H9 (cell line): ENCODE measurements around the gene FAIM2. TPM values are rescaled to one million over a fixed set of nuclear protein-coding genes. Genes with fewer than 3 reads are reported as not detected.

Experiments
- DNase-seq: peaks from one replicate; pipeline ENCODE4 v3.0.0-alpha.2; 2017
- H2AFZ ChIP-seq: one replicate; pipeline ENCODE4 v1.6.1; 2013; ENCODE audit warnings: mild to moderate bottlenecking, low read length, control low read depth, moderate library complexity
- H2AK5ac ChIP-seq: 2 replicates; pipeline ENCODE4 v1.6.1; 2013; ENCODE audit warnings: low read length, control low read depth, mixed read lengths; ENCODE audit not compliant: insufficient read length
- H2BK120ac ChIP-seq: one replicate; pipeline ENCODE4 v1.6.1; 2013; ENCODE audit warnings: low read depth, mild to moderate bottlenecking, low read length, control low read depth, inconsistent platforms; ENCODE audit not compliant: poor library complexity, severe bottlenecking
- H2BK12ac ChIP-seq: 2 replicates; pipeline ENCODE4 v1.6.1; 2013; ENCODE audit warnings: low read length, control low read depth, mixed read lengths, low read depth; ENCODE audit not compliant: insufficient read length
- H2BK15ac ChIP-seq: 2 replicates; pipeline ENCODE4 v1.6.1; 2013; ENCODE audit warnings: low read depth, low read length, control low read depth
- H2BK20ac ChIP-seq: one replicate; pipeline ENCODE4 v1.6.1; 2013; ENCODE audit warnings: low read depth, mild to moderate bottlenecking, low read length, control low read depth, inconsistent platforms; ENCODE audit not compliant: poor library complexity, severe bottlenecking
- H2BK5ac ChIP-seq: 2 replicates; pipeline ENCODE4 v1.6.1; 2013; ENCODE audit warnings: low read length, control low read depth, mixed read lengths; ENCODE audit not compliant: insufficient read length
- H3K14ac ChIP-seq: 2 replicates; pipeline ENCODE4 v1.6.1; 2013; ENCODE audit warnings: low read length, control low read depth; ENCODE audit not compliant: insufficient read depth
- H3K18ac ChIP-seq: 2 replicates; pipeline ENCODE4 v1.6.1; 2013; ENCODE audit warnings: low read depth, mild to moderate bottlenecking, mixed read lengths, low read length, control low read depth; ENCODE audit not compliant: insufficient read length
- H3K23ac ChIP-seq: 2 replicates; pipeline ENCODE4 v1.6.1; 2013; ENCODE audit warnings: low read length, control low read depth, mixed read lengths, low read depth; ENCODE audit not compliant: insufficient read length
- H3K23me2 ChIP-seq: 2 replicates; pipeline ENCODE4 v1.6.1; 2013; ENCODE audit warnings: low read depth, mild to moderate bottlenecking, mixed read lengths, low read length, control low read depth; ENCODE audit not compliant: insufficient read length, poor library complexity, severe bottlenecking
- H3K27ac ChIP-seq: 2 replicates; pipeline ENCODE4 v1.5.1; 2013; ENCODE audit warnings: low read length, control low read depth, mixed read lengths, low read depth; ENCODE audit not compliant: insufficient read length
- H3K27me3 ChIP-seq: 2 replicates; pipeline ENCODE4 v1.6.1; 2013; ENCODE audit warnings: low read length, control low read depth, inconsistent platforms; ENCODE audit not compliant: insufficient read depth
- H3K4ac ChIP-seq: 2 replicates; pipeline ENCODE4 v1.6.1; 2013; ENCODE audit warnings: low read depth, mild to moderate bottlenecking, control low read depth, inconsistent platforms, low read length, moderate library complexity
- H3K4me1 ChIP-seq: 2 replicates; pipeline ENCODE4 v1.6.1; 2013; ENCODE audit warnings: low read length, control low read depth, inconsistent platforms; ENCODE audit not compliant: insufficient read depth
- H3K4me2 ChIP-seq: 2 replicates; pipeline ENCODE4 v1.6.1; 2013; ENCODE audit warnings: low read length, control low read depth, mixed read lengths; ENCODE audit not compliant: insufficient read length, insufficient read depth
- H3K56ac ChIP-seq: 2 replicates; pipeline ENCODE4 v1.6.1; 2013; ENCODE audit warnings: low read depth, mild to moderate bottlenecking, mixed read lengths, low read length, control low read depth; ENCODE audit not compliant: insufficient read length
- H3K79me1 ChIP-seq: 2 replicates; pipeline ENCODE4 v1.6.1; 2013; ENCODE audit warnings: low read depth, mild to moderate bottlenecking, moderate library complexity, low read length, control low read depth, inconsistent platforms; ENCODE audit not compliant: insufficient read depth, poor library complexity, severe bottlenecking
- H3K79me2 ChIP-seq: 2 replicates; pipeline ENCODE4 v1.6.1; 2013; ENCODE audit warnings: low read length, control low read depth, inconsistent platforms; ENCODE audit not compliant: insufficient read depth
- H3K9ac ChIP-seq: 2 replicates; pipeline ENCODE4 v1.6.1; 2013; ENCODE audit warnings: low read length, control low read depth, mixed read lengths; ENCODE audit not compliant: insufficient read length; ENCODE audit errors: extremely low read depth
- H3K9me3 ChIP-seq: one replicate; pipeline ENCODE4 v1.6.1; 2013; ENCODE audit warnings: low read depth, low read length, inconsistent platforms; ENCODE audit not compliant: control insufficient read depth
- H3T11ph ChIP-seq: one replicate; pipeline ENCODE4 v1.6.1; 2013; ENCODE audit warnings: mild to moderate bottlenecking, low read length, control low read depth, inconsistent platforms
- H4K20me1 ChIP-seq: one replicate; pipeline ENCODE4 v1.6.1; 2013; ENCODE audit not compliant: control insufficient read depth, insufficient read length, insufficient read depth
- H4K5ac ChIP-seq: 2 replicates; pipeline ENCODE4 v1.6.1; 2013; ENCODE audit warnings: low read depth, mild to moderate bottlenecking, mixed read lengths, low read length, control low read depth; ENCODE audit not compliant: insufficient read length
- H4K8ac ChIP-seq: replicated peaks from 2 replicates; pipeline ENCODE4 v1.6.1; 2013; ENCODE audit warnings: low read length, control low read depth, mixed read lengths, low read depth; ENCODE audit not compliant: insufficient read length
- H4K91ac ChIP-seq: 2 replicates; pipeline ENCODE4 v1.6.1; 2013; ENCODE audit warnings: low read depth, mild to moderate bottlenecking, moderate library complexity, mixed read lengths, low read length, control low read depth; ENCODE audit not compliant: insufficient read length
- H3K27ac Mint-ChIP-seq, 3 experiments: 2 replicates in 2 of 3; 3 replicates in 1 of 3; pipeline ENCODE4 v1.8.0; 2020 to 2021; ENCODE audit warnings: mixed read lengths in 3 of 3, mild to moderate bottlenecking in 1 of 3, moderate library complexity in 1 of 3
- H3K27me3 Mint-ChIP-seq: 2 replicates; pipeline ENCODE4 v1.8.0; 2021; ENCODE audit warnings: low read depth, mild to moderate bottlenecking, moderate library complexity, mixed read lengths
- H3K36me3 Mint-ChIP-seq, 3 experiments: 2 replicates in 2 of 3; 3 replicates in 1 of 3; pipeline ENCODE4 v1.8.0; 2020 to 2021; ENCODE audit warnings: low read depth in 3 of 3, mixed read lengths in 3 of 3; ENCODE audit not compliant: insufficient read depth in 1 of 3
- H3K4me1 Mint-ChIP-seq, 2 experiments: 2 replicates each; pipeline ENCODE4 v1.8.0; 2020; ENCODE audit warnings: mixed read lengths in 2 of 2
- H3K4me3 Mint-ChIP-seq, 2 experiments: 2 replicates in 1 of 2; 3 replicates in 1 of 2; pipeline ENCODE4 v1.8.0; 2020 to 2021; ENCODE audit warnings: mild to moderate bottlenecking in 2 of 2, mixed read lengths in 2 of 2, moderate library complexity in 1 of 2
- H3K9me3 Mint-ChIP-seq, 2 experiments: 2 replicates in 1 of 2; 3 replicates in 1 of 2; pipeline ENCODE4 v1.8.0; 2020; ENCODE audit warnings: mild to moderate bottlenecking in 2 of 2, mixed read lengths in 2 of 2, moderate library complexity in 1 of 2
- WGBS: extraction: QIAGEN DNeasy Blood & Tissue Kit; methylation state at CpG from one replicate; pipeline ENCODE4 v1.1.7; 2013; ENCODE audit warnings: missing lambda C conversion rate, low lambda C conversion rate, mixed read lengths; ENCODE audit not compliant: insufficient read length; ENCODE audit errors: extremely low coverage; 5-methylcytosine and 5-hydroxymethylcytosine counted together
- total RNA-seq: library from RNA; stranded (reverse); gene quantifications from 2 replicates; pipeline ENCODE4 v1.2.1, GENCODE V29; 2021
- TF ChIP-seq, protein P1 (sequence below): fragments of 200-600 bp; sonication (generic); conservative IDR thresholded peaks from 3 replicates; pipeline ENCODE4 v1.8.0; 2021; ENCODE audit warnings: antibody characterized with exemption, mild to moderate bottlenecking

FAIM2 gene
- total RNA-seq, 1 experiment from 2014 or later = 0.42 TPM

DNA sequence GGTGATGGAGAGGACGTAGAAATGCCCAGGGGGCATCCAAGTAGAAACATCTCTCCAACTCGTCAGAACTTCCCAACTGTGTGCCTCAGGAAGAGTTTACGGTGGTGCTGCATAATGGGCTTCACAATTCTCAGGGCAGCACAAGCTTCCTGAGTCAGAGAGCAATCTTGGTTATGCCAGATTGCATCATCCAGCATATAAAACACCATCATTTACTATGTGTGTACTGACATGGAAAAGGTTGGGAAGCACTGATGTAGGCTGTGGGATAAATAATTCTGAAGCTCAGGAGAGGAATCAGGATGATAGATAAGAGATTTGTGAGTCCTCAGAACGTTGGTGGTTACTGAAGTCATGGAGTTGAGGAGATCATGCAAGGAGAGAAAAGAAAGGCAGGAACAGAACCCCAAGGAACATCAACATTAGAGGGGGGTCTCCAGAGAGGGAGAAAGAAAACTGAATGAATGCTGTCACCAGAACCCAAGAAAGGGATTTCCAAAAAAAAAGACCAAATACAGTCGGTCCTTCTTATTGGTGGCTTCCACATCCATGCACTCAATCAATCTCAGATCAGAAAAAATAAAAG is 70.8 kb downstream of the FAIM2 start:
- Histone ChIP-seq H3K27me3 (no peaks in the 10 kb centered on the region), H4K20me1 (no peaks in the 10 kb centered on the region), H3K4me2 (no peak overlapping the region), H4K5ac (no peak overlapping the region), H4K8ac (no peak overlapping the region), H4K91ac (no peak overlapping the region), H3K23me2 (peaks cover 7% of the 10 kb centered on the region), H3K4me1 (no peaks in the 10 kb centered on the region), H3K79me2 (no peaks in the 10 kb centered on the region), H3K79me1 (no peaks in the 10 kb centered on the region), H2BK20ac (no peak overlapping the region), H2AFZ (no peak overlapping the region), H2BK15ac (no peak overlapping the region), H2BK120ac (no peak overlapping the region), H3K23ac (no peak overlapping the region), H3K9ac (no peak overlapping the region), H3K18ac (no peak overlapping the region), H3K4ac (no peak overlapping the region), H3K14ac (no peak overlapping the region), H3T11ph (no peak overlapping the region), H2BK5ac (no peak overlapping the region), H2BK12ac (no peak overlapping the region), H3K27ac (no peak overlapping the region), H2AK5ac (no peak overlapping the region), H3K9me3 (no peaks in the 10 kb centered on the region), H3K56ac (no peak overlapping the region)
- H3K9me3 Mint-ChIP-seq = no peaks in the 10 kb centered on the region; a peak in 1 of 5 replicates
- no peaks in the 10 kb centered on the region; the same call in 1 of the 2 replicates for H3K27me3 Mint-ChIP-seq
- TF ChIP-seq, protein P1, sequence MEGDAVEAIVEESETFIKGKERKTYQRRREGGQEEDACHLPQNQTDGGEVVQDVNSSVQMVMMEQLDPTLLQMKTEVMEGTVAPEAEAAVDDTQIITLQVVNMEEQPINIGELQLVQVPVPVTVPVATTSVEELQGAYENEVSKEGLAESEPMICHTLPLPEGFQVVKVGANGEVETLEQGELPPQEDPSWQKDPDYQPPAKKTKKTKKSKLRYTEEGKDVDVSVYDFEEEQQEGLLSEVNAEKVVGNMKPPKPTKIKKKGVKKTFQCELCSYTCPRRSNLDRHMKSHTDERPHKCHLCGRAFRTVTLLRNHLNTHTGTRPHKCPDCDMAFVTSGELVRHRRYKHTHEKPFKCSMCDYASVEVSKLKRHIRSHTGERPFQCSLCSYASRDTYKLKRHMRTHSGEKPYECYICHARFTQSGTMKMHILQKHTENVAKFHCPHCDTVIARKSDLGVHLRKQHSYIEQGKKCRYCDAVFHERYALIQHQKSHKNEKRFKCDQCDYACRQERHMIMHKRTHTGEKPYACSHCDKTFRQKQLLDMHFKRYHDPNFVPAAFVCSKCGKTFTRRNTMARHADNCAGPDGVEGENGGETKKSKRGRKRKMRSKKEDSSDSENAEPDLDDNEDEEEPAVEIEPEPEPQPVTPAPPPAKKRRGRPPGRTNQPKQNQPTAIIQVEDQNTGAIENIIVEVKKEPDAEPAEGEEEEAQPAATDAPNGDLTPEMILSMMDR = no peak
- no CpG with 5 or more reads among the region's 5 CpGs for WGBS
- peaks cover 10 to 14% of the 10 kb centered on the region in 2 experiments for H3K4me1 Mint-ChIP-seq
- no peak overlapping the region for H3K4me3 Mint-ChIP-seq
- DNase-seq = no peak
- H3K27ac Mint-ChIP-seq = no peak overlapping the region; a peak in 1 of 7 replicates
- no peaks in the 10 kb centered on the region for H3K36me3 Mint-ChIP-seq
